ENCODE data around the gene PAPSS2.

The PAPSS2 gene

DNA sequence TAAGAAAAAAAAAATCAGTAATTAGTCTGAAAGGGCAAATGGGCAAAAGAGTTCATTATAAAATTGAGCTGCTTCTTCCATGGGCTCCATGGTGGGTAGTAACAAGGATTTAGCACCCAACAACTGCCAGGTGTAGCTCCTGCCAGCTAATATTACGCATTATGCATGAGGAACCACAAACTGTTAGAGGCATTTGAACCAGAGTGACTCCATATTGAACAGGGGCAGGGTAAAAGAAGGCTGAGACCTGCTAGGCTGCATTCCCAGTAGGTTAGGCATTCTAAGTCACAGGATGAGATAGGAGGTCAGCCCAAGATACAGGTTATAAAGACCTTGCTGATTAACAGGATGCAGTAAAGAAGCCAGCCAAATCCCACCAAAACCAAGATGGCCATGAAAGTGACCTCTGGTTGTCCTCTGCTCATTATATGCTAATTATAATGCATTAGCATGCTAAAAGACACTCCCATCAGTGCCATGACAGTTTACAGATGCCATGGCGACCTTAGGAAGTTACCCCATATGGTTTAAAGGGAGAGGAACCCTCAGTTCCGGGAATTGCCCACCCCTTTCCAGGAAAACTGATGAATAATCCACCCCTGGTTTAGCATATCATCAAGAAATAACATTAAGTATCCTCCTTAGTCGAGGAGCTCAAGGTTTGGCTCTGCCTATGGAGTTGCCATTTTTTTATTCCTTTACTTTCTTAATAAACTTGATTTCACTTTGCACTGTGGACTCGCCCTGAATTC, 8.7 kb upstream of the PAPSS2 start:
- Mint-ChIP-seq H3K27ac (no peak overlapping the region), H3K4me3 (no peak overlapping the region), H3K27me3 (ENCODE audit: low read depth) (peaks cover 9% of the 10 kb centered on the region), H3K36me3 (ENCODE audit: low read depth) (no peaks in the 10 kb centered on the region), H3K4me1 (ENCODE audit: low read depth) (no peaks in the 10 kb centered on the region), H3K9me3 (no peaks in the 10 kb centered on the region)
- no peak for DNase-seq (ENCODE audit: low spot score)

GRCh38 chr10:87651801-87652200, 7.9 kb upstream of the PAPSS2 start:
- no peaks in the 10 kb centered on the region for H3K4me1 Mint-ChIP-seq (ENCODE audit: low read depth)

GRCh38 chr10:87652261-87652660, 7.4 kb upstream of the PAPSS2 start:
- Mint-ChIP-seq H3K27me3 (ENCODE audit: low read depth) (peaks cover 9% of the 10 kb centered on the region), H3K9me3 (no peaks in the 10 kb centered on the region), H3K4me1 (ENCODE audit: low read depth) (no peaks in the 10 kb centered on the region), H3K4me3 (no peak overlapping the region), H3K36me3 (ENCODE audit: low read depth) (no peaks in the 10 kb centered on the region), H3K27ac (no peak overlapping the region)
- DNase-seq (ENCODE audit: low spot score) = no peak

More at GRCh38 chr10:87651801-87652200, 7.9 kb upstream of the PAPSS2 start:
- H3K27ac Mint-ChIP-seq = no peak overlapping the region
- no peak for DNase-seq (ENCODE audit: low spot score)
- H3K27me3 Mint-ChIP-seq (ENCODE audit: low read depth) = peaks cover 9% of the 10 kb centered on the region
- no peaks in the 10 kb centered on the region for H3K9me3 Mint-ChIP-seq
- no peak overlapping the region for H3K4me3 Mint-ChIP-seq
- no peaks in the 10 kb centered on the region for H3K36me3 Mint-ChIP-seq (ENCODE audit: low read depth)

GRCh38 chr10:87654212-87654611, 5.5 kb upstream of the PAPSS2 start:
- no peaks in the 10 kb centered on the region for H3K4me1 Mint-ChIP-seq (ENCODE audit: low read depth)
- H3K36me3 Mint-ChIP-seq (ENCODE audit: low read depth) = no peaks in the 10 kb centered on the region
- no peak overlapping the region for H3K27ac Mint-ChIP-seq
- H3K27me3 Mint-ChIP-seq (ENCODE audit: low read depth) = peaks cover 17% of the 10 kb centered on the region
- no peak overlapping the region for H3K4me3 Mint-ChIP-seq
- DNase-seq (ENCODE audit: low spot score) = no peak
- H3K9me3 Mint-ChIP-seq = no peaks in the 10 kb centered on the region

- Mint-ChIP-seq H3K27ac (no peak overlapping the region), H3K9me3 (no peaks in the 10 kb centered on the region), H3K27me3 (ENCODE audit: low read depth) (peaks cover 32% of the 10 kb centered on the region), H3K4me1 (ENCODE audit: low read depth) (peaks cover 4% of the 10 kb centered on the region), H3K36me3 (ENCODE audit: low read depth) (no peaks in the 10 kb centered on the region), H3K4me3 (no peak overlapping the region)
- no peak for DNase-seq (ENCODE audit: low spot score)
These were observed 3.1 kb upstream of the PAPSS2 start for GRCh38 chr10:87656431-87657072.

GRCh38 chr10:87657371-87657770, 2.3 kb upstream of the PAPSS2 start:
- DNase-seq (ENCODE audit: low spot score) = no peak
- Mint-ChIP-seq H3K27ac (no peak overlapping the region), H3K36me3 (ENCODE audit: low read depth) (no peaks in the 10 kb centered on the region), H3K27me3 (ENCODE audit: low read depth) (peaks cover 35% of the 10 kb centered on the region), H3K9me3 (no peaks in the 10 kb centered on the region), H3K4me1 (ENCODE audit: low read depth) (peaks cover 4% of the 10 kb centered on the region), H3K4me3 (no peak overlapping the region)

- no peak for DNase-seq (ENCODE audit: low spot score)
- Mint-ChIP-seq H3K4me3 (no peak overlapping the region), H3K4me1 (ENCODE audit: low read depth) (peaks cover 4% of the 10 kb centered on the region), H3K9me3 (no peaks in the 10 kb centered on the region), H3K27me3 (ENCODE audit: low read depth) (peaks cover 39% of the 10 kb centered on the region), H3K27ac (no peak overlapping the region), H3K36me3 (ENCODE audit: low read depth) (no peaks in the 10 kb centered on the region)
These were observed 1.3 kb upstream of the PAPSS2 start for GRCh38 chr10:87658321-87658795.

- H3K4me1 Mint-ChIP-seq (ENCODE audit: low read depth) = peaks cover 4% of the 10 kb centered on the region
- H3K9me3 Mint-ChIP-seq = no peaks in the 10 kb centered on the region
- H3K27me3 Mint-ChIP-seq (ENCODE audit: low read depth) = peaks cover 42% of the 10 kb centered on the region
These were observed 671 bp upstream of the PAPSS2 start for GRCh38 chr10:87658858-87659555.

DNA sequence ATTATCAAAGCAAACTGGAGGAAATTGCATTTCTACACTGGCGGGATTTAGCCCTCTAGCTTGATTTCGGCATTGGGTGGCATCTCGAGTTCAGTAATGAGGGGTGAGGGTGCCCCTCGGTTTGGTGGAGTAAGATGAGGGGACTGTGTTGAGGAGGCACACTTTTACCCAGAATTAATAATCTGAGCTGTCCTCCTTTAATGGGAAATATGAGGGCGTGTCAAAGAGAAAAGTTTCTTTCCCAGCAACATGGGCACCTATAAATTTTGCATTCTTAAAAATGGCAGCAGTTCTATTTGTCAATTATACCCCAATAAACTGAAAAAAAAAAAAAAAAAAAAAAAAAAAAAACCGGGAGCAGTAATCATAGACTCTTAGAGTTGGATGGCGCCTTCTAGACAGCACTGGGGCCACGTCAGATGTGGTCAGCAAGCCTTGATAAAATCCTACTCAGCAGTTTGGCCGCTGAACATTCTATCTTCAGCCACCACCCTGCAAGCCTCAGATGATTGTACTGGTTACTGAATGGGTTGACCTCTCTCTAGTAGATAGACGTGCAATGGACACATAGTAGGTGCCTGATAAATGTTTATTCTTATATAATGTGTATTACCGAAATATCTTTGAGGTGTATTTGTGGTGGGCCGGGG, 931 bp downstream of the PAPSS2 start:
- H3K27ac Mint-ChIP-seq = no peak overlapping the region

More at GRCh38 chr10:87658858-87659555, 671 bp upstream of the PAPSS2 start:
- no peak for DNase-seq (ENCODE audit: low spot score)
- Mint-ChIP-seq H3K27ac (no peak overlapping the region), H3K36me3 (ENCODE audit: low read depth) (no peaks in the 10 kb centered on the region), H3K4me3 (peak overlapping the region; percentile 75)

DNA sequence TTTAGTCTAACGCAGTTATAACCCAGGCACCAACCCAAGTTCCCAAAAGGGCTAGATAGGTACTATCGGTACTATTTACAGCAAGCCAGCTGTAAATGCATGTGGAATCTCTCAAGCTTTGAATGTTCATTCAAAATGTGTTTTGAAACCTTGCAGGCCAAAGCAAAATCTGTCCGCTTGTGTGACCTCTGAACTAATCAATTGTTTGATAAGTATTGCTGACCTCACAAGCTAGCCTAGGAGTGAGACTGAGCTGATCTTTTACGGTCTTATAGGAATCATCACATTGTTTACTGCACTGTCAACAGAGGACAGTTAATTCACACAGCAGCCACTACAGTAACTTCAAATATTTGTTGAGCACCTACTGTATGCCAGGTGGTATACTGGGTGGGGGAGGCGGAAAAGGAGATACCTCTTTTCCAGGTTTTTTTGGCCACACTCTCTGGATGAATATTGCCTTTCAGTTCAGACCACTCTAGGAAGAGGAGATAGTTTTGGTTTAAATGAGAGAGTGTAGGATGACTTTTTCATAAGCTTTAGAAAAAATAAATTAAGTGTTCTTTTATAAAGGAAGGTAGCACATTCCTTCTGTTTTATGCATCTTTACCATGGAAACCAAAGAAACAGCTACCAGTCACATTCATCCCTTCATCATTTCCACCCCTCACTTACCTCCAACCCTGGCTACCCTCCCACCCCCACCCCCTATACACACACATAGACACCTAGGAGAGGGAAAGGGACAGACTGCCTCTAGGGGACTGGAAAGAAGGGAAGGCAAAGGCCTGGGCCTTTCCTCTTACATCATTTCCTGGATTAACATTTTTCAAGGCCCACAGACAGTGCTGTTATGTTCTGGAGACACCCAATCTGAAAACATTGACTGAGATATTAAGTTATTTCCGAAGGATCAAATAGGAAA, 2.4 kb downstream of the PAPSS2 start:
- Mint-ChIP-seq H3K27me3 (ENCODE audit: low read depth) (peaks cover 43% of the 10 kb centered on the region), H3K4me1 (ENCODE audit: low read depth) (peaks cover 4% of the 10 kb centered on the region), H3K9me3 (no peaks in the 10 kb centered on the region), H3K27ac (no peak overlapping the region), H3K36me3 (ENCODE audit: low read depth) (no peaks in the 10 kb centered on the region), H3K4me3 (no peak overlapping the region)
- DNase-seq (ENCODE audit: low spot score) = no peak

More for the DNA sequence above, 931 bp downstream of the PAPSS2 start:
- Mint-ChIP-seq H3K36me3 (ENCODE audit: low read depth) (no peaks in the 10 kb centered on the region), H3K9me3 (no peaks in the 10 kb centered on the region), H3K4me3 (peak overlapping the region; percentile 79), H3K4me1 (ENCODE audit: low read depth) (peaks cover 4% of the 10 kb centered on the region), H3K27me3 (ENCODE audit: low read depth) (peaks cover 44% of the 10 kb centered on the region)
- DNase-seq (ENCODE audit: low spot score) = no peak

- Mint-ChIP-seq H3K27me3 (ENCODE audit: low read depth) (peaks cover 43% of the 10 kb centered on the region), H3K4me1 (ENCODE audit: low read depth) (peaks cover 4% of the 10 kb centered on the region), H3K9me3 (no peaks in the 10 kb centered on the region), H3K4me3 (no peak overlapping the region), H3K27ac (no peak overlapping the region), H3K36me3 (ENCODE audit: low read depth) (no peaks in the 10 kb centered on the region)
- DNase-seq (ENCODE audit: low spot score) = no peak
These were observed 4.6 kb downstream of the PAPSS2 start for GRCh38 chr10:87664276-87664701.

GRCh38 chr10:87667493-87667892, 7.8 kb downstream of the PAPSS2 start:
- Mint-ChIP-seq H3K36me3 (ENCODE audit: low read depth) (no peaks in the 10 kb centered on the region), H3K27me3 (ENCODE audit: low read depth) (peaks cover 20% of the 10 kb centered on the region)

More at GRCh38 chr10:87667493-87667892, 7.8 kb downstream of the PAPSS2 start:
- Mint-ChIP-seq H3K4me3 (no peak overlapping the region), H3K4me1 (ENCODE audit: low read depth) (no peaks in the 10 kb centered on the region), H3K9me3 (no peaks in the 10 kb centered on the region), H3K27ac (no peak overlapping the region)
- no peak for DNase-seq (ENCODE audit: low spot score)
